Subcutaneous adipose tissue (tissue), 4 donors: ENCODE results near the gene WIF1. TPM values are rescaled to one million over a fixed set of nuclear protein-coding genes. Genes with fewer than 3 reads are reported as not detected.

Source experiments
- total RNA-seq, 4 donors: library from RNA; depleted of rRNA; stranded (reverse); fragments of >200 nt; gene quantifications; one replicate each; pipeline ENCODE4 v1.1.0, GENCODE V29; 2016
- TF ChIP-seq, protein P1 (sequence below): fragments of 450-650 bp; IDR thresholded peaks from one replicate; pipeline ENCODE4 v1.5.1; 2016; ENCODE audit warnings: low read depth, mild to moderate bottlenecking, control low read depth, antibody characterized with exemption, moderate library complexity

The WIF1 gene
- total RNA-seq, 4 donors from 2014 or later = not detected

GRCh38 chr12:65140738-65141137 is 19.6 kb upstream of the WIF1 start:
- TF ChIP-seq, protein P1, sequence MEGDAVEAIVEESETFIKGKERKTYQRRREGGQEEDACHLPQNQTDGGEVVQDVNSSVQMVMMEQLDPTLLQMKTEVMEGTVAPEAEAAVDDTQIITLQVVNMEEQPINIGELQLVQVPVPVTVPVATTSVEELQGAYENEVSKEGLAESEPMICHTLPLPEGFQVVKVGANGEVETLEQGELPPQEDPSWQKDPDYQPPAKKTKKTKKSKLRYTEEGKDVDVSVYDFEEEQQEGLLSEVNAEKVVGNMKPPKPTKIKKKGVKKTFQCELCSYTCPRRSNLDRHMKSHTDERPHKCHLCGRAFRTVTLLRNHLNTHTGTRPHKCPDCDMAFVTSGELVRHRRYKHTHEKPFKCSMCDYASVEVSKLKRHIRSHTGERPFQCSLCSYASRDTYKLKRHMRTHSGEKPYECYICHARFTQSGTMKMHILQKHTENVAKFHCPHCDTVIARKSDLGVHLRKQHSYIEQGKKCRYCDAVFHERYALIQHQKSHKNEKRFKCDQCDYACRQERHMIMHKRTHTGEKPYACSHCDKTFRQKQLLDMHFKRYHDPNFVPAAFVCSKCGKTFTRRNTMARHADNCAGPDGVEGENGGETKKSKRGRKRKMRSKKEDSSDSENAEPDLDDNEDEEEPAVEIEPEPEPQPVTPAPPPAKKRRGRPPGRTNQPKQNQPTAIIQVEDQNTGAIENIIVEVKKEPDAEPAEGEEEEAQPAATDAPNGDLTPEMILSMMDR = no peak

- TF ChIP-seq, protein P1 = no peak
These were observed 18.3 kb upstream of the WIF1 start for GRCh38 chr12:65139389-65139788.

- TF ChIP-seq, protein P1 = no peak
These were observed 12.8 kb upstream of the WIF1 start for GRCh38 chr12:65133879-65134278.

DNA sequence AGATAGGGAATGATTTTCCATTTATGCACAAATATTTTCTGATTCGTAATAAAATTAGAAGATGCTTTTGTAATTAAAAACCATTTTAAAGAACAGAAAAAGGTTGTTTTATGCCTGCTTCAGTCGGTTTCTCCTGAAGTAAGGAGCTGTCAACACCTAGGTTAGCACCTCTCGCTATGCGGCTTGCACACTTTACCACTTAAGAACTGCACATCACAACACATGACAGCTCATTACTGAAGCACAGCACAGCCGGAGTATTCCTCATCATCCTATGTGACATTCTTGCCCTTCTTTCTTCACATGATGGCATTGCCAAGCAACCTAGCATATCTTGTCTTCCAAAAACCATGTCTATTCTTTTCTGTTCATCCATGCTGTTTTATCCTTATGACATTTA is 5.4 kb upstream of the WIF1 start:
- TF ChIP-seq, protein P1 = no peak

DNA sequence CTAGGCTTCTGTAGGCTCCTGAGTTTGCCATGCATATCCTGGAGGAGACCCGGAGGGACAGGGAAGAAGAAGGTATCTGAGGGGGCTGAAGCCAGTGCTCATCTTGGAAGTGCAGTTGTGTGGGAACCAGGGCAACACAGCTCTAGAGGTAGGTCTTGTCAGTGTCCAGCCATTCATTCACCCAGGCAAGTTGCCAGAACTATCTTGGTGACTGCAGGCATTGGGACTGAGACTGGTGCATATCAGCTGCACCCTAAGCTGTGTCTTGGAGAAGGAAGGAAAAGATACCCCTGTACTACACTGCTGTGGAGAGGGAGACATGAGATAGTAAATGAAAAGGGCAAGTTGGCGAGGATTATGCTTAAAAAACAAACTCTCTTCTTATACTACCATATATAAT is 4.9 kb upstream of the WIF1 start:
- TF ChIP-seq, protein P1 = no peak

- TF ChIP-seq, protein P1 = no peak
These were observed 4.1 kb upstream of the WIF1 start for GRCh38 chr12:65125247-65125646.

DNA sequence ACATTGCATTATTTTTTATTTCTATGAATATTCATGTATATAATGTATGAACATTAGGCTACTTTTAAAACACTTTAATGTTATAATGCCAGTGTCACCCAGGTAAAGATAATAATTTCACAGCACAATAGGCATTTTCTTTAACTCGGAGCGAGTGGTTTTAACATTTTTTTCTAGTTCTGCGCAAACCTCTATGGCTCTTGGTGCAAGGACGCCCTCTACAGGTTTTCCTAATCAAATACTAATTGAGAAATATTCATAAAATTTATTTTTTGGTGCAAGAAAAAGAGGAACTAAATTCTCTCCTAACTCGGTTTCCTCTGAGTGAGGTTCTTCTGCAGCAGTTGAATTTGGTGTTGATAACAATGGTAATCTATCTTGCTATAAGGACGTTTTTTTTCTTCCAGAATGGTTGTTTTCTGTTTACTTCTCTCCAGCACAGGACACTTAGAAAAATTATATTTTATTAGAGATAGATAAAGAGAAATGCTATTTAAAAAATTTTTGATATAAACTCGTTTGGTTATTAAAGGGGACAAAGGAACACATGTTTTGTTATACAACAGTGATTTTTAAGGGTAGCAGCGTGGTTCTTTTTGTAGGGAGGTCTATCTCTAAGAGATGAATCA is 2.4 kb upstream of the WIF1 start:
- TF ChIP-seq, protein P1 = no peak
